HG03565 (cell line): Measurements from ENCODE around the gene KLHDC4.
"Not testable (repeated sequence)": the region's sequence is repeated elsewhere in the genome, so short reads cannot be mapped to it uniquely, and the experiment has no call there.

Experiments
- ATAC-seq: cut with Tn5 transposase; IDR thresholded peaks from one replicate; pipeline ENCODE4 v1.9.1; 2021; ENCODE audit warnings: mild to moderate bottlenecking, moderate library complexity; ENCODE audit not compliant: unreplicated experiment

KLHDC4 gene

DNA sequence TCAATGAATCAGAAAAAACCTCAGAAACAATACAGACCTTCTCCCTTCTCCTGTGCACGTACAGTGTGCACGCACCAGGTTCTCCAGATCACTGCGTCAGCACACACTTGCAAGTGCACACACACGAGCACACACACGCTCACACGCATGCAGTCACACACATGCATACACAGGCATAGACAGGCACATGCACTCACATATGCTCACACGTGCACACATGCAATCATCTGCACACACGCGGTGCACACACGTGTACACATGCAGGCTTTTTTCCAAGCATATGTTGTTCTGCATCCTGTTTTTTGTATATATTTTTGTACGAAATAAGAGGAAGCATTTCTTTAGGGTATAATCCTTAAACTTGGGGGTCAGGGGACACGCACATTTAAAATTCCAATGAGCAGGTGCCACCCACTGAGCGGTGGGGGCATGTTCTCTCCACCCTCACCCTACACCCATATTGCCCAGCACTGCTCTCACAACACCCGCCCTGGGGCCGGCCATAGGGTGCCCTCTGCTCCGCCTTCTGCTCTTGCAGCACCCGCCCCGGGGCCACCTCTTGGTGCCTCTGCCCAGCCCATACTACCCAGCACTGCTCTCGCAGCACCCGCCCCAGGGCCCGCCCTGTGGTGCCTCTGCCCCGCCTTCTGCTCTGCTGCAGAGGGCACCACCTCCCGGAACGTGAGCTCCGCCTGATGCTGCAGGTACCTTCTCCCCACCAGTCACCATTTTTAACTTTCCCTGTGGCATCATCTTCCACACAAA is 20.9 kb downstream of the KLHDC4 start:
- no peak for ATAC-seq

- ATAC-seq = no peak
These were observed 22.9 kb downstream of the KLHDC4 start for GRCh38 chr16:87742781-87743490.

- ATAC-seq = no peak
These were observed 23.9 kb downstream of the KLHDC4 start for GRCh38 chr16:87741700-87742415.

GRCh38 chr16:87740909-87741424 is 24.8 kb downstream of the KLHDC4 start:
- no peak for ATAC-seq

- no peak for ATAC-seq
These were observed 25.3 kb downstream of the KLHDC4 start for GRCh38 chr16:87740441-87740840.

GRCh38 chr16:87739801-87740200 is 26.0 kb downstream of the KLHDC4 start:
- ATAC-seq = no peak

- no peak for ATAC-seq
These were observed 29.8 kb downstream of the KLHDC4 start for GRCh38 chr16:87736008-87736382.

GRCh38 chr16:87735270-87736007 is 30.3 kb downstream of the KLHDC4 start:
- ATAC-seq = no peak

DNA sequence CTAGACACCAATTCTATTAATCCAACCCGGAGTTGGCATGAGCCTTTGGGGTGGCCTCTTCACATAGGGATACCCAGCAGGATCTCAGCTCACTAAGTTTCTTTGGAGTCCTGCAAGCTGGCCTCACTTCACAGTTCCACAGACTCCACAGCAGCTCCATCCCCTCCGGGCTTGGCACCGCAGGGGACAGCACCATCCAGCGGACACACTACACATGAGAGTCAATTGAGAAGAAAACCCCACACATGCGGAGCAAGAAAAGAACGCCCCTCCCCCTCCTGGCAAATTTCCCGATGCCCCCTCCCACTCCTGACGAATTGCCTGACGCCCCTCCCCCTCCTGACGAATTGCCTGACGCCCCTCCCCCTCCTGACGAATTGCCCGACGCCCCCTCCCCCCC is 31.1 kb downstream of the KLHDC4 start:
- ATAC-seq = no peak

GRCh38 chr16:87733190-87733589 is 32.6 kb downstream of the KLHDC4 start:
- no peak for ATAC-seq

GRCh38 chr16:87731607-87732006 is 34.2 kb downstream of the KLHDC4 start:
- ATAC-seq = no peak

GRCh38 chr16:87729266-87729954 is 36.4 kb downstream of the KLHDC4 start:
- ATAC-seq = no peak

GRCh38 chr16:87728026-87728425 is 37.8 kb downstream of the KLHDC4 start:
- ATAC-seq = no peak

- ATAC-seq = no peak
These were observed 38.4 kb downstream of the KLHDC4 start for GRCh38 chr16:87727346-87727745.

DNA sequence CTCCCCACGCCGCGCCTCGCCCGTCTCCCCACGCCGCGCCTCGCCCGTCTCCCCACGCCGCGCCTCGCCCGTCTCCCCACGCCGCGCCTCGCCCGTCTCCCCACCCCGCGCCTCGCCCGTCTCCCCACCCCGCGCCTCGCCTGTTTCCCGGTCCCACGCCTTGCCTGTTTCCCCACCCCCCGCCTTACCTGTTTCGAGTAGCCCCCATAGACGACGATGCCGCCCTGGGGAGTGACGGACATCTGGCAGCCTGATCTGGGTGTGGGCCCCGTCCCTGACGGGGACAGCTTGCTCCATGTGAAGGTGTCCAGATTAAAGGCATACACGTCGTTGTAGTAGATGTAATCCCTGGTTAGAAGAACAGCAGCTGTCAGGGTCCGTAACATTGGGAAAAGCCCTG is 39.2 kb downstream of the KLHDC4 start:
- ATAC-seq = not testable (repeated sequence)

- ATAC-seq = no peak
These were observed 40.1 kb downstream of the KLHDC4 start for GRCh38 chr16:87725596-87726235.

DNA sequence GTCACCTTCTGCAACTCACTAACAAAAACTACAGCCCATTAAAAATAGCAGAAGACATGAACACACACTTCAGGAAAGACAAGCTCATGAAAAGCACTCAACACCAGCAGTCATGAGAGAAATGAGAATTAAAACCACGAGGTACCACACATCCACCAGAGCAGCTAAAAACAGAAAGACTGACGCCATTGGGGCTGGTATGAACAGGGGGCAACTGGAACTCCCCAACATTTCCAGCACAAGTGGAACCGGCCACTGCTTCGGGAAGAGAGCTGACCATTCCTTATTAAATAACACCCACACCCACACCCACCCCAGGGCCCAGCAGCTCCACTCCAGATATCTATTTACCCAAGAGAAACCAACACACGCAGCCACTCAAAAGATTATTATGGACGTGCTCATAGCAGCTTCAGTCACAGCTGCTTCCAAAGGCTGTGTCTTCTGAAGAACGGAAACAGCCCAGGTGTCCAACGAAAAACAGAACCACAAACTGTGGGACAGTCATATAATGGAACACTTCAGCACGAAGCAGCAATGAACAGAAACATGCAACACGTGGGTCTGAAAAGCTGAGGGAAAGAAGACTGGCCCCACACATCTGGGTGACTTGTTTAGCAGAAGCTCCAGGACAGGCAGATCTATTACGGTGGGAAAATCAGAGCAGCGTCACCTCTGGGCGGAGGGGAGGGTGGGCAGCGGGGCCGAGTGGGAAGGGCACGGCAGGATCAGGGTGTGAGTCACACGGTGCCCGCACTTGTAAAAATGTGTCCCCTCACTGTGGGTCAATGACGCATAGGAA is 41.1 kb downstream of the KLHDC4 start:
- no peak for ATAC-seq

DNA sequence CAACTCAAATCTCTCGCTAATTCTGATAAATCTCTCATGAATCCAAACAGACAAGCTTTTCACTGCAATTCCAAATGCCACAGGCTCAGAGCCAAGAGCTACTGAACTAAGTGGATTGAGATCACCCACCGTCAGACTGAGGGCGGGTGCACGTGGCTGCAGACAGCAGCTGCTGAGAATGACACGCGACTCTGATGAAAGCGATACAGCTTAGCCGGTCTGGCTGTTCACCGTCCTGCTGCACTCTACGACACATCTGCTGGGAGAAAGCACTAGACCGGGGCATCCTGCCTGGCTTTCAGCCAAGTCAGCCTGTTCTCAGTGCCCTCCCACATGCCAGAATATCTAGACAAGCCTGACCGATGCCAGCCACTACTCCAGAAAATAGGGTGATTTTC is 42.6 kb downstream of the KLHDC4 start:
- peak; percentile 53 for ATAC-seq

GRCh38 chr16:87722590-87723225 is 43.1 kb downstream of the KLHDC4 start:
- ATAC-seq = no peak
